CD4-positive, CD25-positive, alpha-beta regulatory T cell (primary cell): ENCODE data around the gene HIF1AN. TPM values are rescaled to one million over a fixed set of nuclear protein-coding genes. Genes with fewer than 3 reads are reported as not detected.
A peak's percentile ranks its signal among the peaks of the same experiment; 100 is the strongest.

Experiments used
- ATAC-seq, 2 donors: fragments of 150-1000 bp; cut with Tn5 transposase; one replicate each; pipeline ENCODE4 v1.10.0; 2021; ENCODE audit warnings: low read depth in 2 of 2, moderate number of reproducible peaks in 2 of 2, moderate library complexity in 1 of 2
- DNase-seq, 3 donors: peaks; one replicate each; pipeline versions ENCODE4 v3.0.0 to v3.0.0-alpha.2; 2012 to 2022; ENCODE audit warnings: mixed read lengths in 1 of 3
- H3K27ac ChIP-seq: one replicate; pipeline ENCODE4 v1.7.0; 2013; ENCODE audit warnings: mild to moderate bottlenecking, low read length; ENCODE audit not compliant: insufficient read depth, poor library complexity, severe bottlenecking
- H3K27me3 ChIP-seq: one replicate; pipeline ENCODE4 v1.7.0; 2013; ENCODE audit warnings: low read length; ENCODE audit not compliant: control insufficient read depth, insufficient read depth
- H3K36me3 ChIP-seq: one replicate; pipeline ENCODE4 v1.7.0; 2013; ENCODE audit warnings: mild to moderate bottlenecking, low read length, moderate library complexity; ENCODE audit not compliant: control insufficient read depth, insufficient read depth
- H3K4me1 ChIP-seq: 2 replicates; pipeline ENCODE4 v1.7.0; 2013; ENCODE audit warnings: mild to moderate bottlenecking, low read length; ENCODE audit not compliant: insufficient read depth, control insufficient read depth, poor library complexity, severe bottlenecking
- H3K4me3 ChIP-seq: one replicate; pipeline ENCODE4 v1.7.0; 2013; ENCODE audit warnings: low read depth, mild to moderate bottlenecking, low read length, moderate library complexity
- H3K9me3 ChIP-seq, 2 experiments: 1 replicate in 1 of 2; 2 replicates in 1 of 2; pipeline ENCODE4 v1.7.0; 2013; ENCODE audit warnings: low read length in 2 of 2, mild to moderate bottlenecking in 1 of 2, moderate library complexity in 1 of 2; ENCODE audit not compliant: control insufficient read depth in 2 of 2
- H3K27ac Mint-ChIP-seq, 3 donors: one replicate each; pipeline ENCODE4 v1.8.0; 2020 to 2022; ENCODE audit warnings: mild to moderate bottlenecking in 3 of 3, mixed read lengths in 3 of 3, moderate library complexity in 2 of 3
- H3K27me3 Mint-ChIP-seq: one replicate; pipeline ENCODE4 v1.8.0; 2022; ENCODE audit warnings: mild to moderate bottlenecking, mixed read lengths
- H3K36me3 Mint-ChIP-seq: one replicate; pipeline ENCODE4 v1.8.0; 2020; ENCODE audit warnings: mixed read lengths
- H3K4me1 Mint-ChIP-seq, 4 donors: one replicate each; pipeline ENCODE4 v1.8.0; 2020 to 2022; ENCODE audit warnings: mixed read lengths in 4 of 4, mild to moderate bottlenecking in 1 of 4
- H3K4me3 Mint-ChIP-seq, 4 donors: one replicate each; pipeline ENCODE4 v1.8.0; 2020 to 2022; ENCODE audit warnings: mild to moderate bottlenecking in 4 of 4, mixed read lengths in 4 of 4, moderate library complexity in 3 of 4
- H3K9me3 Mint-ChIP-seq, 7 donors: one replicate each; pipeline ENCODE4 v1.8.0; 2020 to 2022; ENCODE audit warnings: mixed read lengths in 7 of 7, mild to moderate bottlenecking in 3 of 7, moderate library complexity in 2 of 7
- polyA plus RNA-seq, 4 donors: library from polyadenylated mRNA; unstranded; fragments of 300-500 nt; fragmentation: Illumina TruSeq; gene quantifications; one replicate each; pipeline ENCODE4 v1.2.3, GENCODE V29; 2021
- total RNA-seq: library from RNA; stranded (reverse); gene quantifications from one replicate; pipeline ENCODE4 v1.2.3, GENCODE V29; 2022

The HIF1AN gene
- total and polyA plus RNA-seq, 5 donors from 2014 or later: 30.0 to 42.9 (median 32.7) TPM

- H3K4me1 Mint-ChIP-seq: peaks cover 11 to 32% (median 25%) of the 10 kb centered on the region in 4 donors
- ATAC-seq (no peak), DNase-seq (no peak)
- Histone ChIP-seq H3K4me1 (peaks cover 21% of the 10 kb centered on the region), H3K36me3 (peaks cover 48% of the 10 kb centered on the region), H3K9me3 (no peaks in the 10 kb centered on the region), H3K4me3 (no peak overlapping the region), H3K27ac (no peak overlapping the region), H3K27me3 (no peaks in the 10 kb centered on the region)
- H3K9me3 Mint-ChIP-seq: no peaks in the 10 kb centered on the region
- H3K4me3 Mint-ChIP-seq: no peak overlapping the region
- H3K36me3 Mint-ChIP-seq: peaks cover 59% of the 10 kb centered on the region
- no peaks in the 10 kb centered on the region for H3K27me3 Mint-ChIP-seq
- no peak overlapping the region for H3K27ac Mint-ChIP-seq
Observed at GRCh38 chr10:100504096-100504495, 31.6 kb upstream of the HIF1AN start.

GRCh38 chr10:100505164-100505563, 30.6 kb upstream of the HIF1AN start:
- peaks cover 32% of the 10 kb centered on the region for H3K4me1 ChIP-seq
- no peak overlapping the region for H3K27ac ChIP-seq
- H3K36me3 ChIP-seq: peaks cover 48% of the 10 kb centered on the region
- Mint-ChIP-seq H3K36me3 (peaks cover 50% of the 10 kb centered on the region), H3K27ac (peak overlapping the region in 1 of 3 donors; percentile 56), H3K4me3 (no peak overlapping the region), H3K27me3 (no peaks in the 10 kb centered on the region), H3K9me3 (no peaks in the 10 kb centered on the region), H3K4me1 (peaks cover 20 to 43% (median 34%) of the 10 kb centered on the region in 4 donors)
- no peaks in the 10 kb centered on the region for H3K27me3 ChIP-seq
- no peaks in the 10 kb centered on the region for H3K9me3 ChIP-seq
- H3K4me3 ChIP-seq: no peak overlapping the region
- DNase-seq (no peak), ATAC-seq (no peak)

DNA sequence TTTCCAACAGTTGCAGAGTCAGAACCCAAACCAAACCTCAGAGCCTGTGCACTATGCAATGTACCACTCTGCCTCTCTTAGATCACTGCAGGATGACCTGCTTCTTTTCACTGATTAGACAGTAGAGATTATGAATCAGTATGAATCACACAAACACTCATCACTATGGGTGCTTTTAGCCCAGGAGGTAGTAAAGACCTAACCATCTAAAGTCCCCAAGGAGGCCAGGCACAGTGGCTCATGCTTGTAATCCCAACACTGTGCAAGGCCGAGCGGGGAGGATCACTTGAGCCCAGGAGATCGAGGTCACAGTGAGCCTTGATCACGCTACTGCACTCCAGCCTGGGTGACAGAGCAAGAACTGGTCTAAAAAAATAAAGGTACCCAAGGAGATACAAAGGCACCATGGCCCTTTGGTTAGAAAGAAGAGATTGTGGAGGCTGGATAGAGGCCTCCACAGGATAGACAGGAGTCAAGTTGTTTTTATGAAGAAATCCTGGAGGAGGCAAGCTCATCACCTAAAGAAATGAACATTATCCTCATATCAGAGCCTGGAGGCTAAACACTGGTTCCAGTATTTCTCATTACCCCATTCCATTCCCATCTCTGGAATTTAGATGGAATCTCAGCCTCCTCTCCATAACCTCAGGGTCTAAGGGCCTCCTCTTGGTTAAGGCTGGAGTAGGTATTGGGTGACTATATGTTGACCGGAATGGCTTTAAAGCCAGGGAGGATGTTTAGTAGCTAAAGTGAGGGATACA, 29.0 kb upstream of the HIF1AN start:
- Histone ChIP-seq H3K27ac (no peak overlapping the region), H3K9me3 (no peaks in the 10 kb centered on the region), H3K4me3 (no peak overlapping the region), H3K4me1 (peaks cover 48% of the 10 kb centered on the region), H3K27me3 (no peaks in the 10 kb centered on the region), H3K36me3 (peaks cover 37% of the 10 kb centered on the region)
- Mint-ChIP-seq H3K27ac (peak overlapping the region; percentile 62 to 77 (median 62)), H3K4me1 (peaks cover 25 to 59% (median 46%) of the 10 kb centered on the region in 4 donors), H3K9me3 (no peaks in the 10 kb centered on the region), H3K27me3 (no peaks in the 10 kb centered on the region), H3K36me3 (peaks cover 46% of the 10 kb centered on the region), H3K4me3 (peak overlapping the region in 1 of 4 donors; percentile 35)
- DNase-seq (no peak), ATAC-seq (no peak)

DNA sequence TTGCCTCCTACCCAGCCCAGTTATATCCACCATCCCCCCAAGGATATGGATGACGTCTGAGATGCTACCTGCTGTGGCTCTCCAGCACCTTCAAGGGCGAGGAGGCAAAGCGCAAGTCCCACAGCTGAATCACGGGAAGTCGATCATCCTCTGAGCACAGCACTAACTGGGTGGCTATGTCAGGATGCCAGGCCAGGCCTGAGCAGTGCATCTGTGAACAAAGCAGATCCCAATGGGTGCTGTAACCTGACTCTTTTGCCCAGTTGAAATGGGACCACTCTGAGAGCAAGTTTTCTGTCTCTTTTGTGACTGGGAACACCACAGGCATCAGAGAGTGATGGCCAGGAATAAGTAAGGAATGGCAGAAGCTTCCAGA, 28.4 kb upstream of the HIF1AN start:
- Histone ChIP-seq H3K27ac (no peak overlapping the region), H3K4me3 (no peak overlapping the region), H3K4me1 (peaks cover 54% of the 10 kb centered on the region), H3K36me3 (peaks cover 32% of the 10 kb centered on the region), H3K9me3 (no peaks in the 10 kb centered on the region), H3K27me3 (no peaks in the 10 kb centered on the region)
- Mint-ChIP-seq H3K9me3 (no peaks in the 10 kb centered on the region), H3K4me1 (peaks cover 25 to 65% (median 50%) of the 10 kb centered on the region in 4 donors), H3K27ac (peak overlapping the region in 2 of 3 donors; percentile 15 to 44), H3K4me3 (no peak overlapping the region), H3K36me3 (peaks cover 42% of the 10 kb centered on the region), H3K27me3 (no peaks in the 10 kb centered on the region)
- DNase-seq: no peak
- no peak for ATAC-seq

- H3K9me3 ChIP-seq: no peaks in the 10 kb centered on the region
- H3K27me3 Mint-ChIP-seq: no peaks in the 10 kb centered on the region
- H3K4me3 ChIP-seq: peak overlapping the region; percentile 27
- peak overlapping the region; percentile 88 to 97 (median 95) for H3K27ac Mint-ChIP-seq
- peaks cover 39% of the 10 kb centered on the region for H3K36me3 Mint-ChIP-seq
- peaks cover 62% of the 10 kb centered on the region for H3K4me1 ChIP-seq
- ATAC-seq: no peak
- H3K27me3 ChIP-seq: no peaks in the 10 kb centered on the region
- DNase-seq: peak in 1 of 3 donors; percentile 44
- peak overlapping the region; percentile 8 to 77 (median 33) for H3K4me3 Mint-ChIP-seq
- H3K36me3 ChIP-seq: peaks cover 26% of the 10 kb centered on the region
- H3K27ac ChIP-seq: peak overlapping the region; percentile 54
- peaks cover 25 to 73% (median 57%) of the 10 kb centered on the region in 4 donors for H3K4me1 Mint-ChIP-seq
- no peaks in the 10 kb centered on the region for H3K9me3 Mint-ChIP-seq
Observed at GRCh38 chr10:100508266-100508665, 27.5 kb upstream of the HIF1AN start.

DNA sequence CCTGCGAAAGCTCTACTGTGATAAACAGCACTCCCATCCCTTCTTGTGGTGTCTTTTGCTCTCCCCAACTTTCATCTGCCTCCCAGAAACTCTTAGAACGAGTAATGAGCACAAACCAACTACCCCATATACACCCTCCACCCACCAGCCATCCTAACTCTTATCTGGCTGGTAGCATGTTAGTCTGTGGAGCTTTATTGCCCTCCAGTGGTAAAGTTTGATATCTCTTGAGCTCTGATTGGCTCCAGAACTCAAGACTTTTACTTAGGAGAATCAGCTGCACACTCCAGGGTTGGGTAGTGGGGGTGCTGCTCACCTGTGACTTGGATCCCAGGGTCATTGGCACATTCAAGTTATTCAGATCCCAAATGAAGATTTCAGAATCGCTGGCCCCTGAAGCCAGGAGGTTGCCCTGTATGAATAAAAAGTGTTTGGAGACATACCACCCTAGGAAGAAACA, 27.0 kb upstream of the HIF1AN start:
- H3K4me1 ChIP-seq: peaks cover 62% of the 10 kb centered on the region
- H3K4me3 Mint-ChIP-seq: peak overlapping the region; percentile 8 to 87 (median 64)
- H3K9me3 Mint-ChIP-seq: no peaks in the 10 kb centered on the region
- H3K27me3 ChIP-seq: no peaks in the 10 kb centered on the region
- H3K4me3 ChIP-seq: peak overlapping the region; percentile 50
- peak; percentile 31 to 93 (median 75) for DNase-seq
- peak overlapping the region; percentile 69 for H3K27ac ChIP-seq
- peak; percentile 53 to 57 for ATAC-seq
- H3K27ac Mint-ChIP-seq: peak overlapping the region; percentile 88 to 97 (median 95)
- peaks cover 25 to 73% (median 57%) of the 10 kb centered on the region in 4 donors for H3K4me1 Mint-ChIP-seq
- no peaks in the 10 kb centered on the region for H3K9me3 ChIP-seq
- no peaks in the 10 kb centered on the region for H3K27me3 Mint-ChIP-seq
- H3K36me3 Mint-ChIP-seq: peaks cover 37% of the 10 kb centered on the region
- peaks cover 26% of the 10 kb centered on the region for H3K36me3 ChIP-seq

DNA sequence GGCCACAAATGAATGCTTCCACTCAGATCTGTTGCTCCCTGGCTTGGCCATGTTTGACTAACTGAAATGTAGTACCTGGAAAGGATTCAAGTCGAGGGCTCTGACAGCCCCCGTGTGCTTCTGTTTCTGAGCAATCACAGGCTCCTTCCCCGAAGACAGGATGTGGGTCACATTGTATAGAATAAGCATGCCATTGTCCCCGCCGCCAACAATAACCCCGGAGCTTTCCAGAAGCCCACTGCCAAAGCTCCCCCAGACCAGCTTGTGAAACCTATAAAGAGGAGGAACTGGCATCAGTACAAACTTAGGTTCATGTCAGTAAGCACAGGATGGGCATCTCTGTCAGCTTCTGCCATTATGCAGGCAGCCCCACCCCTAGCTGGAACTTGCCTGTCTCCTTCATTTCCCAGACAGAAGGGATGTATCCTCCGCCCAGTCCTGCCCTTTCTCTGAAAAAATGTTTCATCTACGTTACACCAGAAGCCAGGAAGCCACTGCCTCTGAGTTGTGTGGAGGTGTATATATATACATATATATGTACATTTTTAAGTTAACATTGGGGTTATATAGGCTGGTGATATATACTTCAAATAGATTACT, 26.4 kb upstream of the HIF1AN start:
- Mint-ChIP-seq H3K4me1 (peaks cover 25 to 76% (median 59%) of the 10 kb centered on the region in 4 donors), H3K36me3 (peaks cover 36% of the 10 kb centered on the region), H3K9me3 (no peaks in the 10 kb centered on the region), H3K27me3 (no peaks in the 10 kb centered on the region), H3K27ac (peak overlapping the region; percentile 88 to 97 (median 95)), H3K4me3 (peak overlapping the region; percentile 8 to 87 (median 64))
- no peaks in the 10 kb centered on the region for H3K9me3 ChIP-seq
- H3K27ac ChIP-seq: peak overlapping the region; percentile 69
- H3K4me1 ChIP-seq: peaks cover 62% of the 10 kb centered on the region
- ATAC-seq (peak; percentile 44 to 46), DNase-seq (peak in 2 of 3 donors; percentile 44 to 96)
- H3K4me3 ChIP-seq: peak overlapping the region; percentile 50
- H3K27me3 ChIP-seq: no peaks in the 10 kb centered on the region
- peaks cover 23% of the 10 kb centered on the region for H3K36me3 ChIP-seq
